Neural progenitor cell (in vitro differentiated cells): ENCODE data around the gene CNR2.

Experiments used
- CTCF ChIP-seq: fragments of 200-600 bp; sonication (generic); IDR thresholded peaks from 2 replicates; pipeline ENCODE4 v1.5.1; 2017; ENCODE audit warnings: antibody characterized with exemption, mild to moderate bottlenecking
- EZH2phosphoT487 ChIP-seq: fragments of 200-600 bp; sonication (generic); IDR thresholded peaks from 2 replicates; pipeline ENCODE4 v1.6.1; 2017; ENCODE audit warnings: antibody characterized with exemption

- TF ChIP-seq CTCF (no peak), EZH2phosphoT487 (no peak)
Measured at GRCh38 chr1:23959461-23960290, 46.5 kb upstream of the CNR2 start, which contains the start of gene PNRC2.
